Tongue (tissue), 2 donors: ENCODE results near the gene INPP5E. TPM values are rescaled to one million over a fixed set of nuclear protein-coding genes. Genes with fewer than 3 reads are reported as not detected.

Source experiments
- DNase-seq: peaks from one replicate; pipeline ENCODE4 v3.0.0-alpha.2; 2015
- total RNA-seq: library from RNA; depleted of rRNA; stranded (reverse); fragments of >200 nt; gene quantifications from one replicate; pipeline ENCODE4 v1.2.3, GENCODE V29; 2014

Gene INPP5E
- total RNA-seq, 1 donor from 2014 or later: 8.4 TPM

DNA sequence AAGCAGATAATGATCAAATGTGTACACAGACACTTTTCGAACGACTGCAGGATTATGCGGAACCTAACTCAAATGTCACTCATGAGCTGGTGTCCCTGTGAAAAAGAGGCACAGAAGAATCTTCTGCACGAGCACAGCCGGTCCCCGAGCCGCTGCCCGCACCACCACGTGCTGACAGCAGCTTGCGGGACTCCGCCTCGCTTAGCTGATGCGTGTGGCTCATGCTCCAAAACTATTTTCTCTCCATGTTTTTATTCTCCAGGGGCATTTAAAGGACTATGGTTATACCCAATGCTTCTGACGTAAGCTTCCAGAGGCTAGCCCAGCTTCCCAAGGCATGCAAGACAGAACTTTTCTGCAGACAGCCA lies 33.7 kb upstream of the INPP5E start:
- DNase-seq: no peak

DNA sequence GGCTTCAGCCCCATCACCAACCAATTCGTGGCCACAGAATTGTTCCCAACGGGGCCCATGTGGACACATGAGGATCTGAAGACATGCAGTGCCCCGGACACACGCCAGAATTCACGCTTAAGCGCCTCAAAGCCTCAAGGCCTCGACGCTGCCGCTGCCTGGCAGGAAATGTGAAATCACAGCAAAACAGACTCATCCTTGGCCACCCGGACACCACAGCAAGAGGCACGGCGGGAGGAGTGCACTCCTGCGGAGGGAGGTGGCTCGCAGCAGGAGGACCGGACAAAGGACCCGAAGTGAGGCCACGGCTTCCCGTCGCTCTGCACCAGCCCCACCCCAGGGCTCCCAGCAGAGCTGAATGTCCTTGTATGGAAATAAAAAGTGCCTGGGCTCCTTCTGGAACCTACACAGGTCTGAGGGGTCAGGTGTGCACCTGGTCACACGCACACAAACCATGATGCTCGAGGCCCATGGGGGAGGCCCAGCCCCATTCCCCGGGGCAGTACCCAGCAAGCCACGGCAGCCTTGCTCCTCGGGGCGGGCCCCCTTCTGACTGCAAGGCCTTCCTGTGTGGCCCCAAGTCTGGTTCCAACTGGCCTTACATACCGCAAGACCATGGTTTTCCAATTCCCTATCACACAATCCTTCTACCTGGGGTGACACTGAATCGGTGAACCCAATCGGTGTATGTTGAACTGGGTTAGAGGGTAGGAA lies 33.2 kb upstream of the INPP5E start:
- DNase-seq: no peak

DNA sequence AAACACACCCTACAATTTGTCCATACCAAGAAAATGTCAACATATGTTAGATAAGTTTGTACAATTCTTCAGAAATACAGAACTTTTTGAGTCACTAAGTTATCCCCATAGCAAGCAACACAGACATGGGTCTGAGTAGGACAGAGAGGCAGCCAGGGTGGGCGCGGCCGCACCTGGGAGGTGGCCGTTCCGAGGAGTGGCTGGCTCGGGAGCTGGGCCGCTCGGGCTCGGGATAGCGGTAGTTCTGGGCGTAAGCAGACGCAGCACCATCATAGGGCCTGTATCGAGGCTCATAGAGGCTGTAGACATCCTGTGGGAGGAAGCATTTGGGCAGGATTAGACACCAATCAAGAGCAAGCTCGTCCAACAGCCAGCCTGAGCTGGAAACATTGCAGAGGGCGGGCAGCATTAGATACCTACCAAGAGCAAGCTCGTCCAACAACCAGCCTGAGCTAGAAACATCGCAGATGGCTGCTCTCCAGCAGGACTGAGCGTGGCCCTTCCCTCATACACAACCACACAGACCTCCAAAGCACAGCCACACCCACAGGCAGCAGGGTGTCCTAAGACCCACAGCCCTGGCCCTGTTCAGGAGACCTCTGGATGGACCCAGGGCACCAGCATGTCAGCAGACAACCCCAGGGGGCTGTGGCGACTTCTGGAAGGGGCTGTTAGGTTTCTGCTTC lies 32.3 kb upstream of the INPP5E start:
- no peak for DNase-seq

DNA sequence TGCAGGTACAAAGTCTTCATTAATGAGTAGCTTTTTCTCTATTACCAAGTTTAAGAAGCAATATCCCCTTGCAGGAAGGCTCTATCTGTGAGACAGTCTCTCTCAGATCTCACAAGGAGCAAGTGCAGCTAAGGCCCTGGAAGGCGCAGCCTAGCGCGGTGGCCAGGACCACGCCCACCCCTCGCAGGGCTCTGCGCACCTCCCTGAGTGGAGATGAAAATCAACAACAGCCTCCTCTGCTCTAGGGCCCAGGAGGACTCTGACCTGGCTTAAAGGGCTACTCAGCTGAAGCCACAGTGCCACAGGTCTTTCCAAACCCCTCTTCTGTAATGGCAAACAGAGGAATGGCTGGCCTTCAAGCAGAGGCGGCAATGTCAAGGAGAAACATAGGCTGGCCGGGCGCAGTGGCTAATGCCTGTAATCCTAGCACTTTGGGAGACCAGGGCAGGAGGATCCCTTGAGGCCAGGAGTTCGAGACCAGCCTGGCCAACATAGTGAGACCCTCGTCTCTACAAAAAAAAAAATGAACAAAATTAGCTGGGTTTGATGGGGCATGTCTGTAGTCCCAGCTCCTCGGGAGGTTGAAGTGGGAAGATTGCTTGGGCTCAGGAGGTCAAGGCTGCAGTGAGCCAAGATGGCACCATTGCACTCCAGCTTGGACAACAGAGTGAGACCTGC lies 31.3 kb upstream of the INPP5E start:
- DNase-seq: no peak

DNA sequence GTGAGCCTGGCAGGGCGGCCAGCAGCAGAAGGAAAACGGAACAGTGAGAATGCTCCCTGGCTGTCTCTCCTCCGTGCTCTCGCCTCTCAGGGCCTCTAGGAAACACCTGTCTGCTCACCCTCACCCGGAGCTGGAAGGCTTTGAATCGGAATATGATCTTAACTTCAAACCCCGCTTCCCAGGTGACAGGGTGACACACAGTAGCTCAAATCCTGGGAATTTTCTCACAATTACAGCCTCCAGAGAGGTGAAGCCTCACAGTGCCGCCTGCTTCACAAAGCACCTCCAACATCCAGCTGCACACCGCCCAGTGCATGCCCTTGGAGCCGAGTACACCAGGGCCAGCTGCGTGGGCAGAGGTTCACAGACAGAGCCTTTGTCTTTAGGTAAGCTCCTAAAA lies 30.7 kb upstream of the INPP5E start:
- no peak for DNase-seq

DNA sequence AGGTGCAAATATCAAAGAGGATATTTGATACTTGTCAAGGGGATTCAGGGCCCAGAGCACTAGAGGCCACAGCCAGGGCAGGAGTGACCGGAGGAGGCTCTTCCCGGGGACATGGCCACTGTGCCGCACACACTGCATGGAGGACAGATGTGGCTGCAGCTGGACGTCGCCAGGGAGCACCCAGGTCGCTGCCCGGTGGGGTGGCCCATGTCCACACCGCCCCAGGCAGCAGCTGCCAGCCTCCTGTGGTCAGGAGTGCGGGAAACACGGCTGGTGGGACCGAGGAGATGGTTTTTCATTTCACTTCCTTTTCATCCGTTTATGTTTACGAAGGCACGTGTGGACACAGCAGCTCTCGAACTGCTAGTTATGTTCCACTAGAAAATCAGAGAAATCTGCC lies 28.1 kb upstream of the INPP5E start:
- no peak for DNase-seq

DNA sequence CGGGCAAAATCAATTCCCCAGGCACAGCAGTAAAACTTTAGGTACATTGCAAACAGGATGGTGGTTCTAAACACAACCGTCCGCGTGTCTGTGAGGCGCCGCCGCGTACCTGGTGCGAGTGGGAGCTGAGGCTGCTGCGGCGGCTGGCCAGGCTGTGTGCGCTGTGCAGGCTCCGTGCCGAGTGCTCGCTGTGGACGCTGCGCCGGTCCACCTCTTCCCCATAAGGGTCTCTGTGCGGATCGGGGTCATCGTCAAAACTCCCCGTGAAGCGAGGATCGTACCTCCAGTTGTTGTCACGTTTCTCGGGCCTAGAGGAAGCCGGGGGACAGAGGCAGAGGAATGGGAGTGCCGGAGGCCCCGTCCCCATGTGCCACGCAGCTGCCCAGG lies 26.5 kb upstream of the INPP5E start:
- no peak for DNase-seq

DNA sequence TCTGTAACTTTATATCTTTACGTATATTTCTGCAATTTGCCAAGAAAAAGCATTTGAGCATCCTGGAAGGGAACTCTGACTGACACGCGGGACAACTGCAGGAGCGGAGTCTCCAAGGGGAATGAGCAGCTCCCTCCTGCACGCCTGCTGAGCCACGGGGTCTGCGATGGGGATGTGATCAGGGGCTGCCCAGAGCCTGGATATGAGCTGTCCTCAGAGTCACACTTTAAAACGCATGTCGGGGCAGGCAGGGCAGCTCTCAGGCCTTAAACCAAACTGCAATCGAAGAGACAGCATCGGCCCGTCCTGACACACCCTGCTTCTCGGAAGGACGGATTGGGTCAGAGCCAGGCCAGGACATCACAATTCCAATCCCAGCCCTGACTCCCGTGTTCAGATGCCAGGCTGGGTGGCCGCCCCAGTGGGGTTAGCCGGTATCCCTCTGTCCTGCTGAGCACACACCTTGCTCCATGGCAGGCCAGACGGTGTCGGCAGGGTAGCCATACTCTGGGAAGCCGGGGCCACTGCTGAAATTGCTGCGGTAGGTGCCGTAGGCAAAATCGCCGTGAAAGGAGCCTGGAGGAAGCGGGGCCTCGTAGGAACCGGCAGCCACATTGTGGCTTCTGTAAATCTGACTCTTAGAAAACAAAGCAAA lies 26.0 kb upstream of the INPP5E start:
- no peak for DNase-seq

DNA sequence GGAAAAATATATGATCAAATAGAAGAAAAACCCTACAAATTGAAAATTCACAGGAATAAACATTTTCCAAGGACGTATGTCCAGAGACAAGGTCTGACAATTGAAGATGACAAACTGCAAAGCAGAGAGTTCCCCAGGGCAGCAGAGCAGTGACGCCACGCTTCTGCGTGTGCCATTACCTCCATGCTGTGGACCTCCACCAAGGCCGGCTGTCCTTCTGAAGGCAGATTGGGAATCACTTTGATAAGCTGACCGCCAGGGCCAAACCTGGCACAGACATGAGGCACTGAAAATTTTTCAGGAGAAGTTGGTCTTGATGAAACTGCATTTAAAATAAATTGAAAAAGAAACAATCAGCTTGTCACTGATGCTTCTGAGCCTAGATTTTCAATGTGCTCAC lies 24.6 kb upstream of the INPP5E start:
- no peak for DNase-seq

DNA sequence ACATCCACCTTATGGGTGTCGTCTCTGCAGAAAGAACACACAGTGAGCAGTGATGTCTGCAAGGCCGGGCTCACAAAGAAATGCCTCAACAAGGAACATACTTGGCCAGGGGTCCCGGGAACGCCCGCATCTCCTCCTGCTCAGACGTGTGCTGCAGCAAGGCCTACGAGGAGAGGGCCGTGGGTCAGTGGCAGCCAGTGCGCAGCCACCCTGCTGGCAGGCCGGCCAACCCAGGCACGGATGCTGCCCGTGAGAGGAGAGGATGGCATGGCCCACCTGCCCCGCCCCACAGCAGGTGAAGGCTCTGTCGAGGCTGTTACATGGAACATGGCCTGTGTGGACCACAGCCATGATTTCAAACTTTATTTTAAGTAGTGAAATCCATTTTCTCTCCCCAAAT lies 23.9 kb upstream of the INPP5E start:
- DNase-seq: no peak

DNA sequence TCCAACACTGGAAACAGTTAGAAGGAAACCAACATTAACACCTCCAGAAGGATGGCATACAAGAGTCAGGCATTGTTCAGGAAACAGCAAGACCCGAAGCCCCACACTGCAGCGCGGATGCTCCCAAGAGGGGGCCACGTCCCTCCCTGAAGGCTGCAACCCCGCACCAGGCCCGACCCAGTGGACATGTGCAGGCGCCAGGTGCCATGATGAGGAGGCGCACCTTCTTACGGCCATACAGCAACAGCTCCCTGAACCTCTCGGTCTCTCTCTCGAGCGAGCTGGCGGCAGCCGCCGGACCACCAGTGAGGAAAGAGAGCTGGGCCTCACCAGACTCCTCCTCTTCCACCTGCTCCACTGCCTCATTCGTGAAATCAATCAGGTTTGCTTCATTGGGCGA lies 23.0 kb upstream of the INPP5E start:
- no peak for DNase-seq

DNA sequence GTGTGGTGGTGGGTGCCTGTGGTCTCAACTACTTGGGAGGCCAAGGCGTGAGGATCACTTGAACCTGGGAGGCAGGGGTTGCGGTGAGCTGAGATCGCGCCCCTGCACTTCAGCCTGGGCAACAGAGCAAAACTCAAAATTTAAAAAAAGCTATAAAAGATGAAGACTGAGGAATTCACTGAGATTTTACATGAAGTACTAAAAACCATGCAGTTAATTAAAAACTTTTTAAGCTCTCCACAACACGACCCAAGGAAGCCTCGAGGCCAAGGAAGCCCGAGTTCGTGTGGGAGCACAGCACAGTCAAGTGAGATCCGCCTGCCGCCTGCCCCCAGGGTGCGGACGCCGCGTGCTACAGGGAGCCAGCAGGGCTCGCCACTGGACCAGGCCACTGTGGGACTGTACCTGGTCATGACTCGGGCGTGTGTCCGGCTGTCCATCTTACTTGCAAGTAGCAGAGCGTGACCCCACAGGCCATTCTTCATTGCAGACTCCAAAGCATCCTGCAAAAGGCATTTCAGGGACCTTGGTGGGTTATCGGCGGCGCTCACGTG lies 21.2 kb upstream of the INPP5E start:
- no peak for DNase-seq

DNA sequence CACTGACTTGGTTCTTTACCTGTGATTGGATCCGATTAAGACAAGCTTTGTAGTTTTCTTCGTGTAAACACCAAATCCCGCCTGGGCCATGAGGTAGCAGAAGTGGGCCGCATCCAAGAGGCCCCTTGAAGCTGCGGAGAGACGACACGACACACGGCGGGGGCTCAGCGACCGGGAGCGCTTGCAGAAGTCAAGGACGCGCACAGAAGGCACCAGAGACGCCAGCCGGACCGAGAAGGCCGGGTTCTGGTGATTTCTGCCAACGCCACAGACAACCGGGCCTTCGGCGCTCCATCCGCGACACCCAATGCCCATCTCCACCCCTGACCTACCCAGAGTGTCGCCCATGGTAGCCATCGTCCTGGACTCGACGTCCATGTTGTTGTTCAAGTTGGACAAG lies 19.8 kb upstream of the INPP5E start:
- DNase-seq: no peak

DNA sequence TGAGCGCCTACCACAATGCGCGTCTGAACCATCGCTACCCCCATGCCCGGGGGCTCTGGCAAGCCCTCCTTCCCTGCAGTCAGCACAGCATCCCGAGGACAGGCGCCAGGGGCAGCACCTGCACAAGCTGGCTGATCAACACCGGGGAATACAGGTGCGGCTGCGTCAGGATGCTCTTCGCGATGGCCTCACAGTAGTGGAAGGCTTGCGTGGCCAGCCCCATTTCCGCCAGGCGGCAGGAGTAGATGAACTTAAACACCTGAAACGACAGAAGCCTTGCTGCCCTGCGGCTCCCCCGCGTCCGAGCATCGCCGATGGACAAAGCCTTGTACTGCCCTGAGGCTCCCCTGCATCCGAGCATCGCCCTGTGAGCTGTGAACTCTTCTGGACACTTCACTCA lies 17.7 kb upstream of the INPP5E start:
- DNase-seq: no peak

DNA sequence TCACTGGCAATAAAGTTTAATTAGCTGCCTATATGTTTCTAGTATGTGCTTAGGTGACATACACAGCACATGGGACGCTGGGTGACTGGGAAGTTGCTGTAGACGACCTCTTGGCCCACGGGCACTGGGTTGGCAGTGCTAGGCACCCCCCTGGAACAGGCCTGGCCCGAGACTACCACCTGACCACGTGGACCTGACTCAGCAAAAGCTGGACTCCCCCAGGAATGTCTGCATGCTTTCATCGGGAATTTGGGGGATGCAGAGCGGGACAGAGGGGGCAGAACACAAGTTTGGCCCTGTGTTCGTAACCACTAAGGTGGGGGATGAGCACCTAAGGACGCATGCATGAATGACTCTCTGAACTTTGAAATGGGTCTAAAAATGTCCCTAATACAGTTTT lies 16.6 kb upstream of the INPP5E start:
- DNase-seq: no peak

DNA sequence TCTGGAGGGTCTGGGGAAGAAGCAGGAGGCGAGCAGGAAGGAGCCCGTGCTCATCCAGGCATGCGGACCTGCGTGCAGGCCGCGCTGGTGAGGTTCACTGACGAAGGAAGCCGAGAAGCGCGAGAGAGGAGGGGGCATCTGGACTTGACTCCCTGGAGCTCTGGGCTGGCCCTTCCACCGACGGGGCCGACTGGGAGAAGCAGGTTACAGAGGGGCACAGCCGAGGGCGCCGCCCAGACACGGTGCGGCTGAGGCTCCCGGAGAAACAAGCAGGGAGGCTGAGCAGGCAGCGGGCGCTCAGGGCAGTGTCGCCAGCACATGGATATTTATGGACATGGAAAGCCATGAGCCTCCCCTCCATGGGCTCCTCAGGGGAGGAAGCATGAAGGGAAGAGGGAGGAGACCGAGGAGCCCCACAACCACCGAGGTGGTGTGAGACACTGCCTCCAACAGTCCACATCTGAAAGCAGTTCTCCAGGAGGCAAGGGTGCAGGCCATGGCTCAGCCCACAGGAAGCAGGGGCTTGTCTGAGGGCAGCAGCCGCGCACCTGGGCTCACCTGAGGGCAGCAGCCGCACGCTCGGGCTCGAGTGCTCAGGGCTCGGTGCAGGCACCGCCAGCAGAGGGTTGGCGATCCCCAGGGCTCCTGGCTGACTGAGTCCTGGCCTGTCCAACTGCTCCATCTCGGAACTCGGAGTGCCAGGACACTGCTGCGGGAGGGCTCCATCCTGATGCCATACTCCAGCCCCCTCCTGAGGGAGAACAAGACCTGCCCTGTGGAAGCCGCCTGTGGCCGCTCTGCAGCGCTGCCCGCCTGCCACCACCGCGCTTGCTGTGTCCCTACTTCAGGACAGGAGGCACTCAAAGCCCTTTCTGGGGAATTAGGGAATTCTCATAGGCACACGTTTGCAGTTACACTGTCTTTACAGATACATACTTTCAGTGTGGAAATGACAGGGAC lies 15.7 kb upstream of the INPP5E start:
- no peak for DNase-seq

DNA sequence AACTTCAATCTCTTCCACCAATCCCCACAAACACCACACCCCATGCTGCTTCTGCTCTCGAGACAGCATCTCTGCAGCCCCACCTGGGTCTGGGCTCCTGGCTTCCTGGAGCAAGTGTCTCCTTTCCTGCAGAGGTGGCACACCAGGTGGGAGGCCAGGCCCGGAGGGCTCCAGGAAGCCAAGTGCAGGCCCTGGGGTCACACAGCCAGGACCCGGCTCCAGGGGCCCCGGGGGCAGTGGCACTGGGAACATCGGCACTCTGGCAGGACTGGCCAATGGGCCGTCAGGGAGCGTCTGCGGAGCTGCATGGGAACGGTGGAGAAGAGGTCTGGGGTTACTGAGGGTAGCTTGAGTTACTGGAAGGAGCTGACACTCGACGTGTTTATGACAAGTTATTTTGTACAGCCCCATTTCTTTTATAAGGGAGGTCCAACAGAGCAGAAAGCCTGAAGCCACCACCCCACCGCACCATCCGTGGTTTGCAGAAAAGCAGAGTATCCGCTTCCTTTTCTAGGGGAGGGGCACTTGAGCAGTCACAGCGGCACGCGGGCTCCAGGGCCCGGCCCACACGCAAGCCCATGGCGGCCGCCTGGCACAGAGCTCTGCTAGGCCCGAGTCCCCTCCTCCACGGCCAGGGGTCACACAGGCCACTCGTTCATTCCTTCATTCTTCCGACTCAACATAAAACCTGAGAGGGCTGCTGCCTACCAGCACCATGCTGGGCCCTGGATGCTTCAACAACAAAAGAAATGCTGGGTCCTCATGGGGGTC lies 14.6 kb upstream of the INPP5E start:
- no peak for DNase-seq

DNA sequence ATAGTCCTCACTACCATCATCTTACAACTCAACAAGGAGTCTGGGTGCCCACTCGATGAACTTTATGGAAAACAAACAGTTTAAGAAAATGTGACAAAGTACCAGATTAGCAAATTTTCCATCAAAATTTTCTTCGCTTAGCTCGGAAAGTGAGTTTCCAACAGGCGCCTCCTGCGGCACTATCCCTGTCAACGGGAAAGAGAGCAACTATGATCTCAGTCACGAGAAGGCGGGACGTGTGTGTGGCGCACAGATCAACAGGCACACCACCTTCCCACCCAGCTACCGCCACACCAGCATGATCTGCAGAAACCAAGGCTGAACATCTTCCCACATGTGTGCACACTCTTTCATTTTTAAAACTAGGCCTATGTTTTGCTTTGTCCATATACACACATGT lies 13.7 kb upstream of the INPP5E start:
- DNase-seq: no peak

DNA sequence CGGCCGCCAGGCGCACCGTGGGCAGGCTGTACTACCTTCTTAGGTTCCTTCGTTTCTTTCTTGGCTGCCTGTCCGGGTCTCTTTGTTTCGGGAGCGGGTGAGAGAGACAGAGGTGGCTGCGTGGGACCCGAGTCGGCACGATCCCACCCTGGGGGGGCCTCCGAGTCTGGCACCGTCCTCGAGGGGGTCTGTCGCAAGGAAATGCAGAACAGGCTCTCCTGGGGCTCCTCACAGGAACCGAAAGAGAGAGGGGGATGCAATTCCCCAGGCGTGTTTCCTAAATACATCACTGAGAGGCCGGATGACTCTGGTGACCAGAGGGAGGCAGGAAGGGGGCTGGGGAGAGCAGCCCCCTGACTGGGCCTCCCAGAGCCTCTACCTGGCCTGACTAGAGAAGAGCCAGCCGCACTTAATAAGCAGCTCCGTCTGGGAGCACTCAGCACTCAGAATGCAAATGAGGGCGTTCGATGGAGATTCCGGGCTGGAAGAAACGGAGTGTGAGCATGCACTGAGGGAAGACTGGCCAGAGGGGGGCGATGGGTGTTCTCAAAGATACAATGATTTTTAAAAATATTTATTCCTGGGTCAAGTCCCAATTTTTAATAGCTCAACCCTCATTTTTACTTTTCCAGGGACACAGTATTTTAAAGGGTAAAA lies 11.7 kb upstream of the INPP5E start:
- no peak for DNase-seq

DNA sequence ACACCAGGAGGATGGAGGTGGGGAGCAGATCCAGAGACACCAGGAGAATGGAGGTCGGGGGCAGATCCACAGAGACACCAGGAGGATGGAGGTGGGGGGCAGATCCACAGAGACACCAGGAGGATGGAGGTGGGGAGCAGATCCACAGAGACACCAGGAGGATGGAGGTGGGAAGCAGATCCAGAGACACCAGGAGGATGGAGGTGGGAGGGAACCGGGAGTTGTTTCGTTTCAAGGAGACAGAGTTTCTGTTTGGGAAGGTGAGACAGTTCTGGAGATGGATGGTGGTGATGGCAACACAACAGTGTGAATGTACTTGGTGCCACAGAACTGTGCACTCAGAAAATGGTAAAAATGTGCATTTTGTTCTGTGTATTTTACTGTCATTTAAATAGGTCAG lies 9.0 kb upstream of the INPP5E start:
- no peak for DNase-seq
